Activated CD4-positive, CD25-positive, alpha-beta regulatory T cell treated with anti-CD3 and anti-CD28 coated beads, Interleukin-2, amount 50 U/mL, for 24 hours (primary cell): Measurements from ENCODE around the gene MMP26.

ENCODE experiments used
- ATAC-seq, 2 donors: fragments of 150-1000 bp; cut with Tn5 transposase; one replicate each; pipeline ENCODE4 v1.10.0; 2021; ENCODE audit warnings: mild to moderate bottlenecking in 1 of 2, moderate library complexity in 1 of 2

The MMP26 gene

DNA sequence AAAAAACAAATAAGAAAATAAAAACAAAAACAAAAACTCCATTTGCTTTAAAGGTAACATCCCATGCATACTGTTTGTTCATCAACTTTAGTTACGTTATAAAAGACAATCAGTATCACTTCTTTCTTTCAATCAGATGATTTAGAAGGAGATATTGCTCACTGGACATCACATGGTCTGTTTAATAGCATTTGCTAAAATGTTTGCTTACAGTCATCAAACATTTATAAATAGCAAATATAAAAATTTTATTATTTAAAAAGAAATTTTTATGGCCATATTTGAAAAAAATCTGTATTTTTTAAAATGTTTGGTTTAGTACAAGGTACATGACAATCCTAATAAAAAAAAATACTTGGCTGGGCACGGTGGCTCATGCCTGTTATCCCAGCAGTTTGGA, 22.6 kb downstream of the MMP26 start:
- no peak for ATAC-seq

DNA sequence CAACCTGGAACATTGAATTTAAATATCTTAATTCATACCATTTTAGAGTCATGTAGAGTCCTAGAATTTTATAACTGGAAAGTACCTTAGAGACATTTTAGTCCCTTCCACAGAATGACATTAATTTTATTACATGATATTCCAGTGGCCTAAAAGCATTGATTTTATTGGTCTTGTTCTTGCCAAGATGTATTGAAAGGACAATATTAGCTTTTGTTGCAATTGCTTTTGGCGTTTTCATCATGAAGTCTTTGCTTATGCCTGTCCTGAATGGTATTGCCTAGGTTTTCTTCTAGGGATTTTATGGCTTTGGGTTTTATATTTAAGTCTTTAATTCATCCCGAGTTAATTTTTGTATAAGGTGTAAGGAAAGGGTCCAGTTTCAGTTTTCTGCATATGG, 36.2 kb downstream of the MMP26 start:
- ATAC-seq, result no peak

DNA sequence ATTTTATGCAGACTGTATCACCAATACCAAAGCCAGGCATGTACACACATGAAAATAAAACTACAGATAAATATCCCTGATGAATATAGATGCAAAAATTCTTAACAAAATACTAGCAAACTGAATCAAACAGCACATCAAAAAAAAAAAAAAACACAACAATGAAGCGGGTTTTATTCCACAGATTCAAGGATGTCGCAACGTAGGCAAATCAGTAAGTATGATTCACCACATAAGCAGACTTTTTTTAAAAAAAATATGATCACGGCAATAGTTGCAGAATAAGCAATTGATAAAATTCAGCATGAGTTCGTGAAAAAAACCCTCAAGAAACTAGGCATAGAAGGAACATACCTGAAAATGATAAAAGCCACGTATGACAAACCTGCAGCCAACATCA, 43.9 kb downstream of the MMP26 start:
- no peak for ATAC-seq

DNA sequence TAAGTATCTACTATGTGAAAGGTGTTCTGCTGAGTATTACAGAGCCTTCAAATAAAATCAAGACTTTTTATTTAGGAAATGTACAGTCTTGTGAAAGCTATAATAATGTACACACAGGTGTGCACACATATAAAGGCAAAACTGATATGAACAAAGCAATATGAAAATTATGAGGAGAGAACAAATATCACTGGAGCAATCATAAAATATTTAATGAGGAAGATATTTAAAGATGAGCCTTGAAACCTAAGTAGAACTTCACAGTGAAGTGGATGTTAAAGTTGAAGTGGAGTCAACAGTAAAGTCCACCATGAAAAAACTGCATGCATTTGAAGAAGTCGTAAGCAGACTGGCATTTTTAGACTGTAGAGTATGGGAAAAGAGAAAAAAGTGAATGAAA, 46.6 kb downstream of the MMP26 start:
- no peak for ATAC-seq
